ENCODE data around the gene LEAP2.

Gene LEAP2, protein sequence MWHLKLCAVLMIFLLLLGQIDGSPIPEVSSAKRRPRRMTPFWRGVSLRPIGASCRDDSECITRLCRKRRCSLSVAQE

GRCh38 chr5:132873119-132873929 is at the start of gene LEAP2:
Gene LEAP2, plus strand, starts transcription at chr5:132873668. Its CDS starts 27 bp downstream, at chr5:132873695.
- TF ChIP-seq CTCF (conservative IDR thresholded peaks at IDR 0.05; ENCODE audit: low read depth, low read length), result no peak
- no peak within 1 kb of the TSS for H3K4me3 ChIP-seq (ENCODE audit: low read length)
- DNase-seq (ENCODE audit: low read depth), result no peak

DNA sequence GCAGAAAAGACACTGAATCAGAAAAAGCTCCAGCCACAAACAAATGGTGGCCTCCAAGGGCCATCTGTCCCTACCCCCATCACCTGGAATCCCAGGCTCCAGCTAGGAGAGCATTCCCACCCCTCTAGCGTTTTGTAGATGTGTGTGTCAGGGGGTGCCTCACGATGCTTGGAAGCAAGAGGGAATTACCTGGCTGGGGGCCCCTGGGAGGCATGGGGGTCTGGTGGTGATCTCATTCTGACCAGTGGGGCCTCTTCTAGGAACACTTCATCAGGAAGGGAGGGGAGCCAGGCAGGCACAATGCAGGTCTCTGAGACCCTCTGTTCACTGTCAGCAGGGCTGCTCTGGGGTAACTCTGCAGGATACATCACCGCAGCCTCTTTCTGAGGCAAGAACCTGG is 49.0 kb upstream of the LEAP2 start:
- TF ChIP-seq CTCF (conservative IDR thresholded peaks at IDR 0.05; ENCODE audit: low read depth, low read length), result no peak
- H3K4me3 ChIP-seq (ENCODE audit: low read length), result no peak overlapping the region
- DNase-seq (ENCODE audit: low read depth), result no peak

GRCh38 chr5:132825033-132825833 is 48.2 kb upstream of the LEAP2 start:
- DNase-seq (ENCODE audit: low read depth), result no peak
- no peak overlapping the region for H3K4me3 ChIP-seq (ENCODE audit: low read length)
- TF ChIP-seq CTCF (conservative IDR thresholded peaks at IDR 0.05; ENCODE audit: low read depth, low read length), result no peak

- no peak for TF ChIP-seq CTCF (conservative IDR thresholded peaks at IDR 0.05; ENCODE audit: low read depth, low read length)
- no peak overlapping the region for H3K4me3 ChIP-seq (ENCODE audit: low read length)
- no peak for DNase-seq (ENCODE audit: low read depth)
These were observed 47.6 kb upstream of the LEAP2 start for GRCh38 chr5:132825834-132826391.

DNA sequence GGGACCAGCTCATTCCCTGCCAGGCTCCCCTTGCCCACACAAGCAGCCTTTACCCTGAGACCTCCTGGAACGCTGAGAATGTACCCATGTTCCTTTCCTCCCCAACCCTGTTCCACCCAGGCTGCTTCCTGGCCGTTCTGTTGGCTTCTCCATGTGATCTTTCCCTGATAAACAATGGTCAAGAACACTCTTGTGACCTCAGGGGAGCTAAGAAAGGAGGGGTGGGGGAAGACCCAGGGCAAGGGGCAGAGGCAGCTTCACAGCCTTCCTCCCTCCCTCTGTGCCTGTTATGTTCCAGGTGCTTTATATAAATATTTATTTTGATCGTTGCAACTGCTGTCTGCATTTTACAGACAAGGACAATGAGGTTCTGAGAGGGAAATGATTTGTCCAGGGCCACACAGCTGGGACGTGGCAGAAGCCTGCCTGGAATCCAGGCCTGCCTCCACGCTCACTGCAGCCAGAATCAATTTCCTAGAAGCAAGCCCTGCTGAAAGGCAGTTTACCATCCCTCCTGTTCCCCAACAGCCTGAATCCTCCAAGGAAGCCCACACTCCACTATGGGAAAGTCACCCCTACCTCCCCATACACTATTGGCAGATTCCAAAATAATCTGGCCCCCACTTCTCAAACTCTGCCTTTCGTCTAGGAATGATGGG is 46.9 kb upstream of the LEAP2 start:
- TF ChIP-seq CTCF (conservative IDR thresholded peaks at IDR 0.05; ENCODE audit: low read depth, low read length), result no peak
- DNase-seq (ENCODE audit: low read depth), result no peak
- H3K4me3 ChIP-seq (ENCODE audit: low read length), result no peak overlapping the region

- TF ChIP-seq CTCF (conservative IDR thresholded peaks at IDR 0.05; ENCODE audit: low read depth, low read length), result no peak
- H3K4me3 ChIP-seq (ENCODE audit: low read length), result no peak overlapping the region
- DNase-seq (ENCODE audit: low read depth), result no peak
These were observed 45.4 kb upstream of the LEAP2 start for GRCh38 chr5:132827943-132828673.

Measured in retinal pigment epithelial cell (primary cell).